GM12878 (cell line): ENCODE data around the gene NEK5. TPM values are rescaled to one million over a fixed set of nuclear protein-coding genes. Genes with fewer than 3 reads are reported as not detected.

Experiments
- ATAC-seq: fragments of 200-7000 bp; cut with Tn5 transposase; 3 replicates; pipeline ENCODE4 v1.9.1; 2020; ENCODE audit warnings: mild to moderate bottlenecking, moderate library complexity
- BruUV-seq: library from RNA; stranded (reverse); fragments of 400-500 nt; replicated peaks from 2 replicates; lab custom pipeline; 2021; lab: Mats Ljungman, UMichigan
- CTCF ChIA-PET: fragments of 300-600 bp; sonication (Branson Sonifier 250); formaldehyde crosslinking; extraction: SDS; loops from one replicate; lab custom pipeline; 2021; ENCODE audit warnings: inconsistent platforms; lab: Yijun Ruan, JAX
- POLR2A ChIA-PET: fragments of 350-600 bp; formaldehyde crosslinking; extraction: SDS; loops from one replicate; lab custom pipeline; 2021; ENCODE audit warnings: inconsistent platforms; lab: Charles Lee
- RAD21 ChIA-PET: fragments of 300-600 bp; sonication (Branson Sonifier 250); formaldehyde crosslinking; loops from one replicate; lab custom pipeline; 2023; ENCODE audit warnings: antibody characterized with exemption; ENCODE audit not compliant: unreplicated experiment; lab: Charles Lee
- SMC1A ChIA-PET: fragments of 300-600 bp; sonication (Branson Sonifier 250); formaldehyde crosslinking; loops from one replicate; lab custom pipeline; 2023; ENCODE audit not compliant: unreplicated experiment, uncharacterized antibody; lab: Charles Lee
- DNase-seq: peaks from one replicate; pipeline ENCODE4 v3.0.0-alpha.2; 2011; ENCODE audit warnings: low read depth, low spot score
- FAIRE-seq: peaks from 3 replicates; lab custom pipeline; 2011; peaks lifted over from hg19 to GRCh38; lab: Jason Lieb, UNC
- H2AFZ ChIP-seq: 2 replicates; pipeline ENCODE4 v1.6.0; 2011; ENCODE audit warnings: low read depth, low read length, control low read depth; ENCODE audit not compliant: control insufficient read depth
- H3K27ac ChIP-seq: 2 replicates; pipeline ENCODE4 v1.5.1; 2011; ENCODE audit warnings: control low read depth; ENCODE audit not compliant: control insufficient read depth, insufficient read depth
- H3K27me3 ChIP-seq, 2 experiments: replicated peaks in 1 of 2; 2 replicates each; pipeline versions ENCODE4 v1.6.0 to v1.6.1; 2011; ENCODE audit warnings: low read length in 1 of 2; ENCODE audit not compliant: control insufficient read depth in 2 of 2, insufficient read depth in 2 of 2
- H3K36me3 ChIP-seq, 2 experiments: 2 replicates each; pipeline ENCODE4 v1.5.1; 2011; ENCODE audit warnings: low read length in 1 of 2; ENCODE audit not compliant: control insufficient read depth in 2 of 2, insufficient read depth in 2 of 2
- H3K4me1 ChIP-seq: 2 replicates; pipeline ENCODE4 v1.6.1; 2011; ENCODE audit warnings: mild to moderate bottlenecking, low read length, moderate library complexity, mixed read lengths; ENCODE audit not compliant: control insufficient read depth, insufficient read depth
- H3K4me2 ChIP-seq: 2 replicates; pipeline ENCODE4 v1.6.0; 2011; ENCODE audit warnings: control low read depth; ENCODE audit not compliant: control insufficient read depth, insufficient read depth
- H3K4me3 ChIP-seq: fragments of 200-600 bp; sonication (generic); 2 replicates; pipeline ENCODE4 v1.5.1; 2016
- H3K79me2 ChIP-seq: 2 replicates; pipeline ENCODE4 v1.6.0; 2011; ENCODE audit warnings: low read length; ENCODE audit not compliant: control insufficient read depth, insufficient read depth
- H3K9ac ChIP-seq: 2 replicates; pipeline ENCODE4 v1.8.0; 2011; ENCODE audit warnings: low read length, control low read depth, mixed read lengths; ENCODE audit not compliant: control insufficient read depth, insufficient read depth
- H3K9me3 ChIP-seq: replicated peaks from 3 replicates; pipeline ENCODE4 v1.5.1; 2011; ENCODE audit warnings: mild to moderate bottlenecking, low read length; ENCODE audit not compliant: control insufficient read depth, insufficient read depth
- H4K20me1 ChIP-seq: 2 replicates; pipeline ENCODE4 v1.6.0; 2011; ENCODE audit not compliant: control insufficient read depth, insufficient read depth
- EGR1 ChIP-seq, 2 experiments: IDR thresholded peaks; 1 replicate in 1 of 2; 2 replicates in 1 of 2; pipeline ENCODE4 v1.6.1; 2011 to 2012; ENCODE audit warnings: low read depth in 2 of 2, low read length in 2 of 2, borderline replicate concordance in 1 of 2, mild to moderate bottlenecking in 1 of 2, moderate library complexity in 1 of 2
- EZH2 ChIP-seq: IDR thresholded peaks from 2 replicates; pipeline ENCODE4 v1.6.1; 2012; ENCODE audit warnings: low read depth, mild to moderate bottlenecking, control low read depth, inconsistent platforms, low read length, borderline replicate concordance; ENCODE audit not compliant: control insufficient read depth
- KAT2A ChIP-seq: conservative IDR thresholded peaks from 2 replicates; pipeline ENCODE4 v1.6.1; 2011; ENCODE audit warnings: low read depth, low read length; ENCODE audit not compliant: control insufficient read depth
- NFYA ChIP-seq: IDR thresholded peaks from 2 replicates; pipeline ENCODE4 v1.6.1; 2011; ENCODE audit warnings: low read depth, mild to moderate bottlenecking, low read length, improper control_type of control experiment, borderline replicate concordance
- NR2F1 ChIP-seq: fragments of 450-650 bp; conservative IDR thresholded peaks from 2 replicates; pipeline ENCODE4 v1.6.1; 2017; ENCODE audit warnings: mild to moderate bottlenecking
- ZBTB40 ChIP-seq: fragments of 450-650 bp; IDR thresholded peaks from 2 replicates; pipeline ENCODE4 v1.6.1; 2016; ENCODE audit warnings: mild to moderate bottlenecking, moderate library complexity, borderline replicate concordance
- ZNF207 ChIP-seq: fragments of 450-650 bp; IDR thresholded peaks from 2 replicates; pipeline ENCODE4 v1.6.1; 2014; ENCODE audit warnings: antibody characterized with exemption, mild to moderate bottlenecking, borderline replicate concordance
- ZNF622 ChIP-seq: fragments of 450-650 bp; IDR thresholded peaks from 2 replicates; pipeline ENCODE4 v1.6.1; 2017; ENCODE audit warnings: mild to moderate bottlenecking, inconsistent platforms
- in situ Hi-C: fragments of 300-500 bp; cut with MboI; formaldehyde crosslinking; loops from 9 replicates; pipeline ENCODE4 v1.14.3; 2018; ENCODE audit warnings: mixed read lengths
- intact Hi-C: fragments of 100-400 bp; cut with micrococcal nuclease; formaldehyde crosslinking; loops from one replicate; pipeline ENCODE4 v1.14.2; 2022; ENCODE audit not compliant: unreplicated experiment
- polyA plus RNA-seq, 11 experiments: library from polyadenylated mRNA; depleted of rRNA in 4 of 11; unstranded in 6 of 11; stranded (reverse) in 5 of 11; fragments of >200 nt; fragmentation: Nextera tagmentation in 4 of 11; fragmentation: Illumina TruSeq in 1 of 11; extraction: Ambion mirVana in 4 of 11; extraction: Trizol in 1 of 11; gene quantifications; 1 replicate in 1 of 11; 2 replicates in 10 of 11; pipeline versions ENCODE4 v1.2.1 to v1.2.3, GENCODE V29; 2011 to 2016; ENCODE audit warnings: inconsistent platforms in 2 of 11, missing spikeins in 2 of 11, low read depth in 1 of 11
- total RNA-seq, 4 experiments: library from RNA; depleted of rRNA in 3 of 4; stranded (reverse); fragments of >200 nt in 3 of 4; fragmentation: Illumina TruSeq in 1 of 4; extraction: Trizol in 1 of 4; gene quantifications; 2 replicates each; pipeline versions ENCODE4 v1.2.1 to v1.2.3, GENCODE V29; 2013 to 2021

The NEK5 gene
- total and polyA plus RNA-seq, 10 of the 15 experiments (the other 5 are each of a cell fraction or from before 2014, with no cell fraction given) = 0.04 to 0.32 (median 0.20) TPM; not detected in 6

GRCh38 chr13:52136763-52137162, 7.9 kb upstream of the NEK5 start:
- no peak for TF ChIP-seq ZBTB40
- no peak for TF ChIP-seq ZNF622
- no peak for TF ChIP-seq ZNF207
- TF ChIP-seq EZH2 = no peak
- no peak for TF ChIP-seq NFYA
- TF ChIP-seq NR2F1 = no peak
- TF ChIP-seq EGR1 (IDR thresholded peaks at IDR 0.05; ENCODE audit: borderline replicate concordance in 1 of 2, low read depth in 2 of 2, low read length in 2 of 2) = no peak
- no peak for TF ChIP-seq KAT2A

More at GRCh38 chr13:52136763-52137162, 7.9 kb upstream of the NEK5 start:
- in situ Hi-C loops (no loop called here), intact Hi-C loops (no loop called here)
- no peaks in the 10 kb centered on the region for H4K20me1 ChIP-seq
- no peaks in the 10 kb centered on the region for H3K79me2 ChIP-seq
- CTCF ChIA-PET = interaction anchor here (0.7 kb wide), 1 partner anchor 292 kb away, joined by 3 read pairs; no protein-coding TSS in a partner anchor
- no peak overlapping the region for H3K27ac ChIP-seq
- no peak overlapping the region for H2AFZ ChIP-seq
- H3K4me3 ChIP-seq = no peak overlapping the region
- RAD21 ChIA-PET = no interaction called here
- DNase-seq = no peak
- no TSS peak for BruUV-seq
- SMC1A ChIA-PET = interaction anchor here (1.0 kb wide), 1 partner anchor 37 kb away, joined by 3 read pairs; no protein-coding TSS in a partner anchor
- H3K4me2 ChIP-seq = no peak overlapping the region
- no peaks in the 10 kb centered on the region for H3K9me3 ChIP-seq
- no peaks in the 10 kb centered on the region for H3K36me3 ChIP-seq
- H3K27me3 ChIP-seq = no peaks in the 10 kb centered on the region
- H3K4me1 ChIP-seq = no peaks in the 10 kb centered on the region
- H3K9ac ChIP-seq = no peak overlapping the region
- no peak for FAIRE-seq
- POLR2A ChIA-PET = no interaction called here
- ATAC-seq = no peak
